ENCODE data around the gene TRPC4AP.

Gene TRPC4AP

DNA sequence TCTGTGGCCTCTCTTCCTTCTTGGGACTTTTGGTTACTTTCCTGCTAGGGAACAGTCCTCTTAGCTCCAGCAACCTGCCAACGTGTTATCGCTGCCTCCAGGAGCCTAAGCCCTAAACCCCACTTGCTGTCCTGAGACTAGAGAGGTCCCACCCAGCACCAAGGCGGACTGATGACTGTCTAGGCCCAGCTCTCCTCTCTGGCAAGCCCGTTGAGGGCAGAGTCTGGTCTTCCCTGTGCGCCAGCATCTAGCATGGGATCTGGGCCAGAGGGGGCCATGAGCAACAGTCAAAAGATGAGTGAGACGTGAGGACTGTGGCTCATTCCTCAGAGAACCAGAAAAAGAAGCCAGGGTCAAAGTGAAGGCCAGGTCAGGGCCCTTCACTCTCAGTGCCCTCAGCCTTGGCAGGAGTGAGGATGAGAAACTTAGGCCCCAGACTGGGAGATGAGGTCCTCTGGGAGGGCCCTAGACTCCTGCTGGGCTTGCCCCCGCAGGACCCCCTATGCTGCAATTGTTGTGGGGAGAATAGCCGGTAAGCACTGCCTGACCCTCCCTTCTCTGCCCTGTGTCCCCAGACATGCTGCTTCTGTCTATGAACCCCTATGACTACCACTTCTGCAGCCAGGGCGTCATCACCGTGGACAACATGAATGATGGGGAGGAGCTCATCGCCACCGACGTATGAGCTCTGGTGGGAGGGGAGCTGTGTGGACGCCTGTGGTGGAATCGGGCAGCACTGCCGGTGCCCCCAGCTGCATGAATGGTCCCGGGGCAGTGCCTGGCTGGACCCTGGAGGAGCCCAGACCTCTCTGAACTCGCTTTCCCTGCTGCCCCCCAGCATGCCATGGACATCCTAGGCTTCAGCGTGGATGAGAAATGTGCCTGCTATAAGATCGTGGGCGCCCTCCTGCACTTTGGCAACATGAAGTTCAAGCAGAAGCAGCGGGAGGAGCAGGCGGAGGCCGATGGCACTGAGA, 106.0 kb downstream of the TRPC4AP start:
- DNase-seq, result no peak

DNA sequence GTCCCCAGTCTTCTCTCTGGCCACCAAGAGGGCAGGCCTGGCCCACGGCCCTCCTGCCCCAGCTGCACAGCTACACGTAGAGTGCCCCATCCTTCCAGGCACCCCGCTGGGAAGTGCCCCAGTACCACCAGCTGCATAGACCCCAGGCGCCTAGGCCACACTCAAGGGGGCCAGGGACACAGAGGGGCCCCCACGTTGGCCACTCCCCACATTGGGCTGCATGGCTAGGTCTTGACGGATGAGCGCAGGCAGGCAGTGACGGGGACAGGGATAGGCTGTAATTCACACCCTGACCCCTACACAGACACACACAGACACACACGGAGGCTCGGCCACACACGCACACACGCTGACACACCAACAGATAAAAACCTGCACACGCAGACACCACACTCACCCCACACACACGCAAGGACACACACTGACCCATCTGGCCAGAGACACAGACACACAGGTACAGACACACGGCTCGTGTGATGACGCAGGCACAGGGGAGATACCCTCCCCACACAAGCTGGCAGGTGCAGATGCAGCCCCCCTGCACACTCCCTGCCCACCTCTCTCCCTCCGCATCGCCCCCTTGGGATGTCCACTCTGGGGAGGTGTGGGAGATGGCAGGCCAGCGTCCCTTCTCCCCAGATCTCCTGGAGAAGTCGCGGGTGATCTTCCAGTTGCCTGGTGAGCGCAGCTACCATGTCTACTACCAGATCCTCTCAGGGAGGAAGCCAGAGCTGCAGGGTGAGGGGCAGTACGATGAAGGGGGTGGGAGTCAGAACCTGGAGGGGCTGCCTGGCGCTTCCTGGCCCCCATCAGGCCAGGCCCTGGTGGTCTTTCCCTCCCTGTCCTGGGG, 106.9 kb downstream of the TRPC4AP start:
- no peak for DNase-seq

DNA sequence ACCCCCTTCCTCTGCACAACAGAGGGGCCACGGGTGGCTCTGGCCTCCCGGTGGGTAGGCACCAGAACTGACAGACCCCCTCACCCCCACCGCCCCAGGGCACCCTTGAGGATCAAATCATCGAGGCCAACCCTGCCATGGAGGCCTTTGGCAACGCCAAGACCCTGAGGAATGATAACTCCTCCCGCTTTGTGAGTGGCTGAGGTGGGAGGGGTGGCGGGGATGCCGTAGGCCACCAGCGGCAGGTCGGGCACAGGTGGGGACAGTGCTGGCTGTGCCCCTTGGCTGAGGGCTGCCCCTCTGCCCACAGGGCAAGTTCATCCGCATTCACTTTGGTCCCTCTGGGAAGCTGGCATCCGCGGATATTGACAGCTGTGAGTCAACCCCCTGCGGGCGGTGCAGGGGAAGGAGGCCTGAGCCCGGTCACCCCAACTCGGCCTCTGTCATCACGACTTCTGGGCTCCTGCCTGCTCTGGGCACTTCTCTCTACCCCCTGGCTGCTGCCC, 107.8 kb downstream of the TRPC4AP start:
- DNase-seq, result no peak

DNA sequence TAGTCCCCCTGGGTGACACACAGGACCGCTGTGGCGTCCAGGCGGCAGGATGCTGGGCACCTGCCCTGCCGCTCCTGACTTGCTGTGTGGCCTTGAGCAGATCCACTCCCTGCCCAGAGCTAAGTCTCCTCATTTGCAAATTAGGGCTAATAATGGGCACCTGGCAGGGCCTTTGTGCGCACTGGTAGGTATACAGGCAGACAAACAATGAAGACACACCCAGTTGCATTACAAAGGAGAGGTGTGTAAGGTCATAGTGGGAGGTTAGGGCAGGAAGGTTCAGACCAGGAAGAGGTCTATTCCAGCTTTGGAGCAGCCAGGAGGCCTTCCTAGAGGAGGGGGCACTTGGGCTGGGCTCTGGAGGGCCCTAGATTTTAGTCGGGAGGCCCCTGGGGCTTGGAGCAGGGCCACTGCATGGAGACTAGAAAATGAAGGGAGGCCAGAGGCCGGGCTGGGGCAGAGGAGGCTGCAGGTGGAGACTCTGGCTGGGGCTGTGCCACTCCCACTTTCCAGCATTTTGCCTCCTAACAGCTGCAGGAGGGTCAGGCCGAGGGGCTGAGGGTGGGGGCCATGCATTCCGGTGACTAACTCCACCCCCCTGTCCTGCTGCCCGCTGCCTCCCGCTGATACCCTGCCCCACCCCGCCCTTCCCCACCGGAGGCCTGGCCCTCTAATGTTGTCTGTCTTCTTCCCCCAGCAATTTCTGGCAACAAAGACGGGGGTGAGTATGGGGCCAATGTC, 108.4 kb downstream of the TRPC4AP start:
- no peak for DNase-seq

DNA sequence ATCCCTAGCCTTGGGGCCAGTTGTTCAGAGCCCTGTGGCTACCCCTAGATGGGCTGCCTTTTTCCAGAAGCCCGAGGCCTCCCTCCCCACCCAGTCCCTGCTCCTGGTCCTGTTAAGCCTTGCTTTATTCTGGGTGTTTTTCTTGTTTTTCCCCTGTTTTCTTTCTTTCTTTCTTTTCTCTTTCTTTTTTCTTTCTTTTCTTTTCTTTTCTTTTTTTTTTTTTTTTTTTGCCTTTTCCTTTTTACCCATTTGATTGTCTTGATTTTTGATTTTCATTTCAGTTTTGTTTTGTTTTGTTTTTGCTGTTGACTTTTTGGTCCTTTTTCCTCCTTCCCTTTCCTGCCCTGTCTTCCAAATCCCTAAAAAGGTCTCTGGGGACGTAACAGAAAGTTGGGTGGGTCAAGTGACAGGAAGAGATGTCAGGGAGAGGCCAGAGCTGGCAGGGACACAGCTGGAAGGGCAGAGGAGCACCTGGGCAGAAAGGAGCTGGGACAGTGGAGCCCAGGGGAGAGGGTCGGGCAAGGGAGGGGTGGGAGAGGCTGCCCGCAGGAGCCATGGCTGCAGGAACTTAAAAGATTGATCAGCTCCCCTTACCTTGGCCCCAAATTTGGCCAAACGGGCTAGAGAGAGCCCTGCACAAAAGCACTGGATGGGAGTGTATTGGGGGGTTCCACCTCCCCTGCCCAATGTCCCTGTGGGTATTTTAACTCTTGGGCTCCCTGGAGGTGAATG, 109.4 kb downstream of the TRPC4AP start:
- DNase-seq, result no peak

DNA sequence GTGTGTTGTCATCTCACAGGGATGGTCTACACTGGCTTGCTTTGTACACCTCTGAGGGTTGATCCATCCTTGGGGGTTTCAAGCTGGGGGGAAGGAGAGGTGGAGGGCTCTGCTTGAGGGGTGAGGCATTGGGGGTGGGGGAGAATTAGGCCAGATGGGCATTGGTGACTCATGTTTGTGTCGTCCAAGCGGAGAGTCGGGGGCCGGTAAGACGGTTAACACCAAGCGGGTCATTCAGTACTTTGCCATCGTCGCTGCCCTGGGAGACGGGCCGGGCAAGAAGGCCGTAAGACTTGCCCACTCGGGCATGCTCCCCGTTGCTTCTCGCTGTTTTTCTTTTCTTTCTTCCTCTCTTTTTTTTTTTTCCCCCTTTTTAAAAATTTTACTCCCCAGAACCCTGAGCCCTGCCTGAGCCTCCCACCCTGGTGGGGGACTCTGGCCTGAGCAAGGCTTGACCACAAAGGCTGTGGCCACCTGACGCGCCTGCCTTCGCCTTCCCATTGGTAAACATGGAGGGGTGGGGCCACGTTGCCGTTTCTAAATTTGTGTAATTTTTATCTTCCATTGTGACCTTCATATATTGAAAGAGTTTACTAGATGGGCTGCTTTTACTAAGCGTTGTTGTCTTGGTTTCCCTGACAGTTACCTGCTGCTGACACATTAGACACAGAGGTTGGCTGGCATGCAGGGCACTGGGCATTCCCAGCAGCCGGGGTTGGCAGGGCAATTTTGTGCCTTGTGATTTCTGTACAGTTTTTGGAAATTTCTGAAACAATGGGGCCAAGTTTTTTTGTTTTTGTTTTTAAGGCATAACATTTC, 110.1 kb downstream of the TRPC4AP start:
- no peak for DNase-seq

DNA sequence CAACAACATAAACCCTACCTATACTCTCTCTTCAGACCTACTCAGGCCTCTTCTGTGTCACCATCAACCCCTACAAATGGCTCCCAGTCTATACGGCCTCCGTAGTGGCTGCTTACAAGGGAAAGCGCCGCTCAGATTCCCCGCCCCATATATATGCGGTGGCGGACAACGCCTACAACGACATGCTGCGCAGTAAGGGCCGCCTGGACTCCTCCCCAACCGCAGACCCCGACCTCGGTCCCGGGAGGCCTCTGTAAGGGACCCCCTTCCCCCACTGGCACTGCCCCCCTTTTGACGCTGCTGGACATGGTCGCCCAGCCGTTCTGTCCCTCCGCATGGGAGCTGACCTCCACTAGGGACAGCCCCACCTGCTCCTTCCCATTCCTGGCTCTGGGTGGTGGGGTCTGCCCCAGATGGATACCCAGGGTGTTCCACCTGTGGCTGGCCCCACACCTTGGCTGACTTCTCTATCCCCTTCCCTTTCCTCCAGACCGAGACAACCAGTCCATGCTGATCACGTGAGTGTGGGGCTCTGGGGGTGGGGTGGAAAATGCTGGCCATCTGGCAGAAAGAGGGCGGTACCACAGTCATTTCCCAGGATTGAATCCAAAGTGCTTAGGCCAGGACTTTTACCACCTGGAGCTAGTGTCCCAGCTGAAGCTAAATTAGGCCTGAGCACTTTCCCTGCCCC, 111.9 kb downstream of the TRPC4AP start:
- no peak for DNase-seq

DNA sequence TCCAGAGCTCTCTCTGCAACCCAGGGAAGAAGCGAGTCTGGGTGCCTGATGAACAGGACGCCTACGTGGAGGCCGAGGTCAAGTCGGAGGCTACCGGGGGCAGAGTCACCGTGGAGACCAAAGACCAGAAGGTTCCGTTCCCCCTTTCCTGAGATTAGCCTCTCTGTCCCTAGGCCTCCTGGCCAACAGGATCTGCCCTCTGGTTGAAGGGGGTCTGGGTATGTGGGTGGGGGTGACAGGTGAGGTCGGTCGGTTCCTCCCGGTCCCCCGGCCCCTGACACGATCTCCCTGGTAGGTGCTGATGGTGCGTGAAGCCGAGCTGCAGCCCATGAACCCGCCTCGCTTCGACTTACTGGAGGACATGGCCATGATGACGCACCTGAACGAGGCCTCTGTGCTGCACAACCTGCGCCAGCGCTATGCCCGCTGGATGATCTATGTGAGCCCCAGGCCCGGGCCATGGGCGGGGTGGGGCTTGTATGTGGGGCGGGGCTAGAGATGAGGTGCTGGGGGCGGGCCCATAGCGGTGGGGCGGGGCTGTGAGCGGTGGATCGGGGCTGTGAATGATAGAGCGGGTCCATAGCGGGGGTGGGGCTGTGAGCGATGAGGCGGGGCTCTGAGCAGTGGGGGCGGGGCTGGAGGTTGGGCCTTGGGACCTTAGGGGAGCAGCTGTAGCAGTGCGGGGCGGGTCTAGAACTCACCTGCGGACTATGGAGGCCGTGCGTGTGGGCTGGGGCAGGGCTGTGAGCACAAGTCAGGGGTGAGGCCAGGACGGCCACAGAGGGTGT, 113.0 kb downstream of the TRPC4AP start:
- no peak for DNase-seq

DNA sequence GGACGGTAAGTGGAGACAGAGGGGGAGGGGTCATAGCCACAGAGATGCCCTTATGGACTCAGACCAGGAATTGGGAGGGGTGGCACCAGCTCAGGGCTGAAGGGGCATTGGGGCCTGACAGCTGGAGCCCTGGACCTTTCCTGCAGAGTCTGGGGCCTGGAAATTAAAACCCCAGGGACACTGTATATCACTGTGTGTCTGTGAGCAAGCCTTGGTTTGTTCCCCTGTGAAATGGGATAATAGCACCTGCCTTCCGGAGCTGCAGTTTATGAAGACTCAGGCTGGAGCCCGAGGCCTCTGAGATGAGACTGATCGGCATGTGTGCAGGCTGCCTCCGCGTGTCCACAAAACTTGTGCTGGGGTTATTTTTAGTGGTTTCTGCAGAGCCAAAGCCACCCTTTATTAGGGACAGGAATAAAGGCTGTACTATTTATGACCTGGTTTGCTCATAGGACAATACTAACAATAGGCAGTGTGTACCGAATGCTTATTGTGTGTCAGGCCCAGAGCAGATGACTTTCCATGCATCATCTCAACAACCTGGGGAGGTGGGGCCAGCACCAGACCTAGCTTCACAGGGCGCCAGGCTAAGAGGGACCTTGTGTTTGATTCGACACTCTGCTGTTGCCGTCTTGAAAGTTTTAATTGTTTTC, 114.4 kb downstream of the TRPC4AP start:
- DNase-seq, result no peak

DNA sequence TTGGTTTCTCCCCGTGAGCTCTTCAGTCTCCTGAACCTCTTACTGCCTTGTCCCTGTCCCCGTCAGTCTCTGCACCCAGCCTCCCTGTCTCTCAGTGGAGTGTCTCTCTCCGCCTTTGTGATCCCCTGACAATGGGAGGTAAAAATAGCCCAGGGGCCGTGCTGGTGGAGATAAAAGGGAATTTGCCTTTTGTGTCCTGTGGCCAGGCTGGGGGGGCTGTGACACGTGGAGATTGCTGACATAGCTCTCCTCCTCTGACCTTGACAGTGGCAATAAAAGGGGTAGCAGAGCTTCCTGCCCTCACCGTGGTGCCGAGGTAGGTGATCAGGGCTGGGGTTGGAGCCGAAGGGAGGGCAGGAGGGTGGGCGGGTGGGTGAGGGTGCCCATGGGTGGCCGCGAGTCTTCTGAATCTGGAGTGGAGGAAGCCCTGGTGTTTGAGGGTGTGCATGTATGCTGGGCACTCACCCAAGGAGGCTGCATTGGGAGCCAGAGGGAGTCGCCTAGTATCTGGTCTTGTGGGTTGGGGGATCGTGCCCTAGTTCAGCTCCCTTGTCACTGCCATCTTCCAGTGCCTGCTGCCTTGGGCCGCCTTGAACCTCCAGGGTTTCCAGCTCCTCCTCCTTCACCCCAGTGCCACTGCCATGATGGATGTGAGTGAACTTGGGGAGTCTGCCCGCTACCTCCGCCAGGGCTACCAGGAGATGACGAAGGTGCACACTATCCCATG, 115.1 kb downstream of the TRPC4AP start:
- DNase-seq, result no peak

DNA sequence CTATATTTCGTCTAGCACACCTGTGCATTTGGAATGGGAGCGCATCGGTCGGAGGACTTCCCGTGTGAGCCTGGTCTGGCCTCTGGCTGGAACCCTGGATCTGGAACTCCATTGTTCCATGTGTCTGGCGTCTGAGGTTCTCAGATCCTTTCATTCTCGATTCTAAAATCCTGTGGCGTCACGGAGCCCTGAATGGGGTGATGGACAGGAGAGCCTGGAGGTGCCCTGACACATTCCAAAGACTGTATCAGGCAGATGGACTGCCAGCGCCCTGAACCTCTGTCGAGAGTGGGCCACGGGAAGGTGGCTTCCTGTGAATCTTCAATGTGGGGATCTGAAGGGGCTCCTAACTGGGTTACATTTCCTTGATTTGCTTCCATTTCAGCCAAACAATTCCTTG, 116.3 kb downstream of the TRPC4AP start:
- no peak for DNase-seq

DNA sequence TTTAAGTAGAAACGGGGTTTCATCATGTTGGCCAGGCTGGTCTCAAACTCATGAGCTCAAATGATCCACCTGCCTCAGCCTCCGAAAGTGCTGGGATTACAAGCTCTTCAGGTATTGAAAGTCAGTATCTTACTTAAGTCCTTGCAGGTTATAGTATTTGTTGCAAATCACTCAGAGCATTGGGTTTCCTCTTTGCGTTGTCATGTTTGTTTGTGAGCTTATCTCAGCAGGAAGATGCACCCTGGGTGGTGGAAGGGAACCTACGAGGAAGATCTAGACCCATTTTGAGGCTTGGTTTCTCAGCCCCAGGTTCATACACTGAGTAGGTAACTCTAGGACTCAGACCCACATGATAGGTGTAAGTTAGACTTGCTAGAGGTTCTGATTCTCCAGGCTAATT, 118.4 kb downstream of the TRPC4AP start:
- DNase-seq, result no peak

DNA sequence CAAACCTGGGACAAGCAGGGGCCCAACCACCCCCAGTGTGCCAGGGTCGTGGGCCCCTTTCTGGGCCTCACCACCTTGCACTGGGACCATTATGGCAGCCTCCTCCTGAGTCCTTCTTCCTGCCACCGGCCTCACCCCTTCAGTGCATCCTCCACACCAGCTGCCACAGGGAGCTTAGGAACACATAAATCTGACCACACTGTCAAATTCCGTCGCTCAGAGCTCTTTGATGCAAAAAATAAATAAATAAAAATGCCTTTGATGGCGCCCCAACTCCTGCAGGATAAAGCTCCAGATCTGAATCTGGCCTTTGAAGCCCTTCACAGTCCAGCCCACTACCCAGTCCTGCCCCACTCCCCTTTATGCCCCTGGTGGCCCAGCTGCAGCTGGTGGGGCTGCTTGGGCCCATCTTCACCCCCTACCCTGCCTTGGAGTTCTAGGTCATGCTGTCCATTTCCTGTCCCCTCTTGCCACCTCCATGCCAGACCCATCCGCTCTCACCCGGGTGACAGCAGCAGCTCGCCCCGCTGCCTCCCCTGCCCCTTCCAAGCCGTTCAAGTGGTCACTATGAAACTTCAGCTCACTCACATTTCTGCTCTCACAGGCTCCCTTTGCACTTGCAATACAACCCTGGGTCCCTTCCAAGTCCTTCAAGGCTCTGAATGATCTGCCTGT, 120.9 kb downstream of the TRPC4AP start:
- no peak for DNase-seq

DNA sequence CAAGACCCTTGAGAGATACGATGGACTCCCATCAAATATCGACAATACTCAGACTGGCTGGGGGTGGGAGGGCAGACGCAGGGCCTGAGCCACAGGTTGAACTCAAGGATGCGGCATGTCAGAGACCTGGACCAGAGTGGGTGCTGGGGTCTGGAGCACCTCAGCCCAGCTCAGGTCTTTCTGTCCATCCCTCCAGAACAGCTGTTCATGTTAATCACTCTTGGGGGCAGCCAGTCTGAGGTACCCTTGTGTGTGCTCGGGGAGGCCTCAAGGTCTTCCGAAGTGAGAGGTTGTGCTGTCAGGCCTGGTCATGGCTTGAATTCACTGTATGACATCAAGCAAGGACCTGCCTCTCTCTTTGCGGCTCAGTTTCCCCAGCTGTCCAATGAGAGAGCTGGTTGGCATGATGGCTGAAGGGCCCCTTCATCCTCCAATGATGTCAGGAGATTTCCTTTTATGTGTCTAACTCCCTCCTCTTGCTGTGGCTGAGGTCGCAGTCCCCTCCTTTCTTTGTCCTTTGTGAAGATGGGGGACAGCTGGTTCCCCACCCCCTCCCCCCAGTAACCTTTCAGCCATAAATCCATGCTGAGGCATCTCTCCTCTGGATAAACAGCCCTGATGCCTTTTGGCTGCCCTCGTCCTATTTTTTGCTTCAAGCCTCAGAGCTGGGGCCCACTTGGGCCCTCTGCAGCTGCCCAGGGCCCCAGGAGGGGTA, 121.6 kb downstream of the TRPC4AP start:
- no peak for DNase-seq

DNA sequence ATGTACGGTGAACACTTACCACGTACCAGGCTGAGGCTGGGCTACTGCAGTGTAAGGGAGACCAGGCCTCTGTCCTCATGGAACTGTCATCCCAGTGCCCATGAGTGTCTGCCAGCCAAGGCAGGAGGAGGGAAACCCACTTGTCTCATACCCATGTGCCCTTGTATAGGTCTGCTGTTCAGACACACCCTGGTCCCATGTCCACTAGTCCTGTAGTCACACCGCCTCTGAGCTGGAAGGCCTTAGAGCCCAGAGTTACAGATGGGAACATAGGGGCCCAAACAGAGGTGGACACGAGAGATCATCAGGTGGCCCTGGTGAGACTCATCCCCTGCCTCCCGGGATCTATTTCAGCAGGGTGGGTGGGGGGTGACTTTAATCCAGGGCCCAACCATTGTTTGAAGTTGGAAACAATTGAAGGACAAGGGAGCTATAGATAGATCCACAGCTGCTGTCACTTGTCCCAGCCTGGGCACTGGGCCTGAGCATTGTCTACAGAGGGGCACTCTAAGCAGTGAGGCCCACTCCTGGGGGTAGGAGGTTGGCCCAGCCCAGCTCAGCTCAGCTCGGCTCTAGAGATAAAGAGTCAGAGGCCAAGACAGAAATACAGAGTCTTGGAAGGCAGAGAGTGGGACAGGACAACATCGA, 122.3 kb downstream of the TRPC4AP start:
- DNase-seq, result no peak

DNA sequence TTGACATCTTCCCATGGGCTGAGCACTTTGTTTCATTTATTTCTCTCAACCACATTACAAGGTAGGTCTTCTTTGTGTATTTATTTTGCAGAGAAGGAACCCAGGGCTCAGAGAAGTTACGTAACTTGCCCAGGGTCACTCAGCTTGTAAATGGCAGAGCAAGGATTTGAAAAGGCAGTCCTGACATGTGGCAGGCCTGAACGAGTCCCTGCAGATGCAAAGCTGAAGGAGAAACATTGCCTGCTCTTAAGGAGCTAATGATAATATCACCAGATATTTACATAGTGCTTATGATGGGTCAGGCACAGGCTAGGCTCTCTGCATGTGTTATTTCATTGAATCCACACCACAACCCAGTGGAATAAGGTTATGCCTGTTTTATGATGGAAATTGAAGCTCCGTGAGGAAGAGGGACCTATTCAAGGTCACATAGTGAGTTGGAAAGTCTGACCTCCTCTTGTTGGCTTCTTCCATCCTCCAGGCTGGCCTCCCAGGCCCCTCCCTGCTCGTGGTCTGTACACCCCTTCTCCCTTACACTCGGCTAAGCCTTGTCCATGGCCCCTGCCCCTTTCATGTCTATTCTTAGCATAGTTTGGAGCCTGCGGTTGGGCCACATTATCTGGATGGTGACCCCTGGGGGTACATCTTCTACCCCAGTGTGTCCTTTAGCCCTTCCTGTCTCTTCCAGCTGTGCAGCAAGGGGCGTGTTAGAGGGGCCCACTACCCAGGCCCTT, 124.4 kb downstream of the TRPC4AP start:
- DNase-seq, result no peak

All from inflammatory macrophage (primary cell).